ENCODE measurements around the gene CIDEC.
"Not testable (repeated sequence)": the region's sequence is repeated elsewhere in the genome, so short reads cannot be mapped to it uniquely, and the experiment has no call there.

CIDEC gene

GRCh38 chr3:9861626-9862130 is 18.4 kb downstream of the CIDEC start:
- TF ChIP-seq CTCF (IDR thresholded peaks at IDR 0.05; ENCODE audit: low read depth, low read length) = no peak
- DNase-seq (ENCODE audit: extremely low read depth, low read depth) = no peak

- DNase-seq (ENCODE audit: extremely low read depth, low read depth) = no peak
- no peak for TF ChIP-seq CTCF (IDR thresholded peaks at IDR 0.05; ENCODE audit: low read depth, low read length)
Observed at GRCh38 chr3:9861201-9861600, 18.9 kb downstream of the CIDEC start.

GRCh38 chr3:9859530-9860025 is 20.5 kb downstream of the CIDEC start:
- DNase-seq (ENCODE audit: extremely low read depth, low read depth) = no peak
- no peak for TF ChIP-seq CTCF (IDR thresholded peaks at IDR 0.05; ENCODE audit: low read depth, low read length)

GRCh38 chr3:9855594-9855993 is 24.5 kb downstream of the CIDEC start:
- DNase-seq (ENCODE audit: extremely low read depth, low read depth) = no peak
- TF ChIP-seq CTCF (IDR thresholded peaks at IDR 0.05; ENCODE audit: low read depth, low read length) = no peak

GRCh38 chr3:9854291-9854940 is 25.6 kb downstream of the CIDEC start:
- not testable (repeated sequence) for DNase-seq (ENCODE audit: extremely low read depth, low read depth)

GRCh38 chr3:9852528-9852927 is 27.5 kb downstream of the CIDEC start:
- TF ChIP-seq CTCF (IDR thresholded peaks at IDR 0.05; ENCODE audit: low read depth, low read length) = no peak
- DNase-seq (ENCODE audit: extremely low read depth, low read depth) = no peak

GRCh38 chr3:9851926-9852325 is 28.1 kb downstream of the CIDEC start:
- DNase-seq (ENCODE audit: extremely low read depth, low read depth) = not testable (repeated sequence)

- DNase-seq (ENCODE audit: extremely low read depth, low read depth) = not testable (repeated sequence)
Observed at GRCh38 chr3:9851383-9851782, 28.7 kb downstream of the CIDEC start.

- not testable (repeated sequence) for DNase-seq (ENCODE audit: extremely low read depth, low read depth)
- peak; percentile 43 for TF ChIP-seq CTCF (IDR thresholded peaks at IDR 0.05; ENCODE audit: low read depth, low read length)
Observed at GRCh38 chr3:9848860-9849259, 31.2 kb downstream of the CIDEC start.

- DNase-seq (ENCODE audit: extremely low read depth, low read depth) = not testable (repeated sequence)
Observed at GRCh38 chr3:9847870-9848269, 32.2 kb downstream of the CIDEC start.
